PC-3 (cell line): Measurements from ENCODE around the gene ILKAP. TPM values are rescaled to one million over a fixed set of nuclear protein-coding genes. Genes with fewer than 3 reads are reported as not detected.

Experiments used
- ATAC-seq: fragments of 200-7000 bp; cut with Tn5 transposase; 2 replicates; pipeline ENCODE4 v1.9.1; 2020; ENCODE audit warnings: mild to moderate bottlenecking, moderate library complexity
- BruUV-seq: library from RNA; stranded (reverse); fragments of 400-500 nt; replicated peaks from 2 replicates; lab custom pipeline; 2021; lab: Mats Ljungman, UMichigan
- CTCF ChIA-PET: fragments of 300-600 bp; sonication (Branson Sonifier 250); formaldehyde crosslinking; loops from one replicate; lab custom pipeline; 2022; ENCODE audit warnings: antibody characterized with exemption; lab: Charles Lee
- POLR2A ChIA-PET: fragments of 300-600 bp; sonication (Branson Sonifier 250); formaldehyde crosslinking; loops from one replicate; lab custom pipeline; 2022; ENCODE audit warnings: antibody characterized with exemption; ENCODE audit not compliant: unreplicated experiment; lab: Charles Lee
- DNase-seq: peaks from one replicate; pipeline ENCODE4 v3.0.0-alpha.2; 2015
- H2AFZ ChIP-seq: fragments of 300-600 bp; sonication (generic); 2 replicates; pipeline ENCODE4 v1.6.0; 2016; ENCODE audit warnings: antibody characterized with exemption, low read length
- H3F3A ChIP-seq: fragments of 300-600 bp; sonication (generic); one replicate; pipeline ENCODE4 v1.6.0; 2017; ENCODE audit warnings: antibody characterized with exemption, low read length, control low read depth, mild to moderate bottlenecking; ENCODE audit not compliant: unreplicated experiment
- H3K27ac ChIP-seq: fragments of 300-600 bp; sonication (generic); 2 replicates; pipeline ENCODE4 v1.5.1; 2016; ENCODE audit warnings: mild to moderate bottlenecking, low read length
- H3K27me3 ChIP-seq: fragments of 300-600 bp; sonication (generic); 2 replicates; pipeline ENCODE4 v1.6.1; 2016; ENCODE audit warnings: low read length, mixed read lengths
- H3K36me3 ChIP-seq: fragments of 300-600 bp; sonication (generic); 2 replicates; pipeline ENCODE4 v1.6.1; 2016; ENCODE audit warnings: low read depth, mixed run types, low read length, mixed read lengths
- H3K4me1 ChIP-seq: fragments of 300-600 bp; sonication (generic); 2 replicates; pipeline ENCODE4 v1.5.1; 2016; ENCODE audit warnings: low read length; ENCODE audit not compliant: insufficient read depth
- H3K4me2 ChIP-seq: fragments of 300-600 bp; sonication (generic); 2 replicates; pipeline ENCODE4 v1.6.0; 2016; ENCODE audit warnings: low read length
- H3K4me3 ChIP-seq: fragments of 300-600 bp; sonication (generic); 2 replicates; pipeline ENCODE4 v1.5.1; 2016; ENCODE audit warnings: mild to moderate bottlenecking, low read length, mixed read lengths
- H3K79me2 ChIP-seq: fragments of 300-600 bp; sonication (generic); 2 replicates; pipeline ENCODE4 v1.6.1; 2017; ENCODE audit warnings: low read length, mixed read lengths
- H3K9ac ChIP-seq: fragments of 300-600 bp; sonication (generic); 2 replicates; pipeline ENCODE4 v1.6.0; 2016; ENCODE audit warnings: mild to moderate bottlenecking, low read length
- H3K9me2 ChIP-seq: fragments of 300-600 bp; sonication (generic); replicated peaks from 2 replicates; pipeline ENCODE4 v1.6.1; 2016; ENCODE audit warnings: mixed run types, low read length, mixed read lengths
- H3K9me3 ChIP-seq: fragments of 300-600 bp; sonication (generic); 2 replicates; pipeline ENCODE4 v1.6.1; 2016; ENCODE audit warnings: low read length, mixed read lengths
- H4K20me1 ChIP-seq: fragments of 300-600 bp; sonication (generic); 2 replicates; pipeline ENCODE4 v1.6.1; 2016; ENCODE audit warnings: low read length, mixed read lengths
- CTCF ChIP-seq: fragments of 300-600 bp; sonication (generic); conservative IDR thresholded peaks from 2 replicates; pipeline ENCODE4 v1.5.1; 2017; ENCODE audit warnings: antibody characterized with exemption, low read depth, mild to moderate bottlenecking, low read length
- EZH2 ChIP-seq: fragments of 300-600 bp; sonication (generic); IDR thresholded peaks from one replicate; pipeline ENCODE4 v1.6.1; 2017; ENCODE audit warnings: antibody characterized with exemption, mild to moderate bottlenecking, low read length; ENCODE audit not compliant: unreplicated experiment
- EZH2phosphoT487 ChIP-seq: fragments of 300-600 bp; sonication (generic); IDR thresholded peaks from 2 replicates; pipeline ENCODE4 v1.6.1; 2018; ENCODE audit warnings: mild to moderate bottlenecking, antibody characterized with exemption, low read length, borderline replicate concordance
- intact Hi-C: fragments of 100-400 bp; cut with micrococcal nuclease; formaldehyde crosslinking; loops from 2 replicates; pipeline ENCODE4 v1.9.0; 2023
- total RNA-seq: library from RNA; depleted of rRNA; stranded (reverse); fragments of >200 nt; gene quantifications from 2 replicates; pipeline ENCODE4 v1.2.3, GENCODE V29; 2014

Gene ILKAP
- total RNA-seq, 1 experiment from 2014 or later, result 30.7 TPM

GRCh38 chr2:238150686-238151085 lies 52.8 kb downstream of the ILKAP start:
- H3K36me3 ChIP-seq, result no peaks in the 10 kb centered on the region
- no peaks in the 10 kb centered on the region for H3K9me3 ChIP-seq
- POLR2A ChIA-PET, result no interaction called here
- no peak overlapping the region for H2AFZ ChIP-seq
- intact Hi-C loops, result no loop called here
- H3K4me2 ChIP-seq, result no peak overlapping the region
- TF ChIP-seq CTCF (no peak), EZH2 (no peak), EZH2phosphoT487 (no peak)
- H4K20me1 ChIP-seq, result no peaks in the 10 kb centered on the region
- CTCF ChIA-PET, result no interaction called here
- H3K9me2 ChIP-seq, result no peaks in the 10 kb centered on the region
- DNase-seq (no peak), ATAC-seq (no peak)
- no peaks in the 10 kb centered on the region for H3K4me1 ChIP-seq
- BruUV-seq, result no TSS peak
- H3K79me2 ChIP-seq, result no peaks in the 10 kb centered on the region
- H3K27ac ChIP-seq, result no peak overlapping the region
- H3K27me3 ChIP-seq, result no peaks in the 10 kb centered on the region
- no peaks in the 10 kb centered on the region for H3F3A ChIP-seq
- no peak overlapping the region for H3K9ac ChIP-seq
- no peak overlapping the region for H3K4me3 ChIP-seq

GRCh38 chr2:238149841-238150572 lies 53.5 kb downstream of the ILKAP start:
- intact Hi-C loops, result no loop called here
- Histone ChIP-seq H3K27ac (no peak overlapping the region), H3K79me2 (no peaks in the 10 kb centered on the region), H4K20me1 (no peaks in the 10 kb centered on the region), H3K36me3 (no peaks in the 10 kb centered on the region), H3K27me3 (no peaks in the 10 kb centered on the region), H3K9ac (no peak overlapping the region), H3F3A (no peaks in the 10 kb centered on the region), H3K4me1 (no peaks in the 10 kb centered on the region), H2AFZ (no peak overlapping the region), H3K9me3 (no peaks in the 10 kb centered on the region), H3K9me2 (no peaks in the 10 kb centered on the region), H3K4me3 (no peak overlapping the region), H3K4me2 (no peak overlapping the region)
- DNase-seq (no peak), ATAC-seq (no peak; the same call in 1 of the 2 replicates)
- ChIA-PET POLR2A (no interaction called here), CTCF (no interaction called here)
- BruUV-seq, result no TSS peak
- TF ChIP-seq EZH2 (no peak), EZH2phosphoT487 (no peak), CTCF (no peak)

- DNase-seq (no peak), ATAC-seq (no peak)
- POLR2A ChIA-PET, result no interaction called here
- Histone ChIP-seq H3K9ac (no peak overlapping the region), H2AFZ (no peak overlapping the region), H3K9me2 (no peaks in the 10 kb centered on the region), H3K9me3 (no peaks in the 10 kb centered on the region), H4K20me1 (no peaks in the 10 kb centered on the region), H3F3A (no peaks in the 10 kb centered on the region), H3K4me1 (peaks cover 2% of the 10 kb centered on the region), H3K4me2 (no peak overlapping the region), H3K36me3 (no peaks in the 10 kb centered on the region), H3K79me2 (no peaks in the 10 kb centered on the region), H3K4me3 (no peak overlapping the region), H3K27me3 (no peaks in the 10 kb centered on the region), H3K27ac (no peak overlapping the region)
- CTCF ChIA-PET, result no interaction called here
- TF ChIP-seq CTCF (no peak), EZH2phosphoT487 (no peak)
- no TSS peak for BruUV-seq
- intact Hi-C loops, result no loop called here
These were observed 54.5 kb downstream of the ILKAP start for GRCh38 chr2:238148981-238149380.
